ENCODE measurements around the gene MRAS. TPM values are rescaled to one million over a fixed set of nuclear protein-coding genes. Genes with fewer than 3 reads are reported as not detected.
A peak's percentile ranks its signal among the peaks of the same experiment; 100 is the strongest.

The MRAS gene
- polyA plus RNA-seq, 4 donors, result 0.45 to 10.1 (median 3.6) TPM

- FAIRE-seq, result no peak
Measured at GRCh38 chr3:138381950-138382715, 33.8 kb downstream of the MRAS start.

GRCh38 chr3:138383715-138384465 lies 35.5 kb downstream of the MRAS start:
- Histone ChIP-seq H3K9me3 (ENCODE audit: control insufficient read depth in 2 of 2, insufficient read depth in 1 of 2, low read depth in 1 of 2, low read length in 1 of 2) (peaks cover 0 to 3% of the 10 kb centered on the region in 2 donors), H3K27me3 (ENCODE audit: control insufficient read depth in 3 of 3, insufficient read depth in 3 of 3, low read length in 3 of 3) (no peaks in the 10 kb centered on the region), H3K4me1 (ENCODE audit: control insufficient read depth in 3 of 3, insufficient read depth in 2 of 3, low read depth in 1 of 3, low read length in 2 of 3) (no peaks in the 10 kb centered on the region), H3K27ac (ENCODE audit: low read depth in 1 of 3, low read length in 2 of 3) (no peak overlapping the region), H3K36me3 (ENCODE audit: control insufficient read depth in 3 of 3, insufficient read depth in 2 of 3, low read depth in 1 of 3, low read length in 3 of 3) (no peaks in the 10 kb centered on the region), H3K4me3 (ENCODE audit: low read depth in 1 of 3, low read length in 3 of 3) (no peak overlapping the region)
- FAIRE-seq, result no peak
- WGBS, 3 donors, result 82 to 89% (median 87%) methylated on average over 10 of the region's 10 CpGs
- no peak for DNase-seq

More at GRCh38 chr3:138381950-138382715, 33.8 kb downstream of the MRAS start:
- no peaks in the 10 kb centered on the region for H3K27me3 ChIP-seq (ENCODE audit: control insufficient read depth in 3 of 3, insufficient read depth in 3 of 3, low read length in 3 of 3)
- H3K9me3 ChIP-seq (ENCODE audit: control insufficient read depth in 2 of 2, insufficient read depth in 1 of 2, low read depth in 1 of 2, low read length in 1 of 2), result peaks cover 0 to 3% of the 10 kb centered on the region in 2 donors
- H3K27ac ChIP-seq (ENCODE audit: low read depth in 1 of 3, low read length in 2 of 3), result peak overlapping the region in 1 of 3 donors; percentile 56
- peak in 1 of 2 donors; percentile 10 for DNase-seq
- no peak overlapping the region for H3K4me3 ChIP-seq (ENCODE audit: low read depth in 1 of 3, low read length in 3 of 3)
- no peaks in the 10 kb centered on the region for H3K4me1 ChIP-seq (ENCODE audit: control insufficient read depth in 3 of 3, insufficient read depth in 2 of 3, low read depth in 1 of 3, low read length in 2 of 3)
- WGBS, 3 donors, result 86 to 93% (median 86%) methylated on average over 3 of the region's 3 CpGs
- H3K36me3 ChIP-seq (ENCODE audit: control insufficient read depth in 3 of 3, insufficient read depth in 2 of 3, low read depth in 1 of 3, low read length in 3 of 3), result peaks cover 0 to 3% (median 0%) of the 10 kb centered on the region in 3 donors

- no peak overlapping the region for H3K27ac ChIP-seq (ENCODE audit: low read depth in 1 of 3, low read length in 2 of 3)
- H3K4me1 ChIP-seq (ENCODE audit: control insufficient read depth in 3 of 3, insufficient read depth in 2 of 3, low read depth in 1 of 3, low read length in 2 of 3), result no peaks in the 10 kb centered on the region
- FAIRE-seq, result no peak
- no peaks in the 10 kb centered on the region for H3K9me3 ChIP-seq (ENCODE audit: control insufficient read depth in 2 of 2, insufficient read depth in 1 of 2, low read depth in 1 of 2, low read length in 1 of 2)
- H3K4me3 ChIP-seq (ENCODE audit: low read depth in 1 of 3, low read length in 3 of 3), result no peak overlapping the region
- DNase-seq, result no peak
- no peaks in the 10 kb centered on the region for H3K27me3 ChIP-seq (ENCODE audit: control insufficient read depth in 3 of 3, insufficient read depth in 3 of 3, low read length in 3 of 3)
- WGBS, 3 donors, result 88 to 90% (median 88%) methylated on average over 3 of the region's 3 CpGs
- no peaks in the 10 kb centered on the region for H3K36me3 ChIP-seq (ENCODE audit: control insufficient read depth in 3 of 3, insufficient read depth in 2 of 3, low read depth in 1 of 3, low read length in 3 of 3)
Measured at GRCh38 chr3:138384531-138384930, 36.2 kb downstream of the MRAS start.

- DNase-seq (no peak), FAIRE-seq (no peak)
- Histone ChIP-seq H3K27ac (ENCODE audit: low read depth in 1 of 3, low read length in 2 of 3) (no peak overlapping the region), H3K4me1 (ENCODE audit: control insufficient read depth in 3 of 3, insufficient read depth in 2 of 3, low read depth in 1 of 3, low read length in 2 of 3) (no peaks in the 10 kb centered on the region), H3K9me3 (ENCODE audit: control insufficient read depth in 2 of 2, insufficient read depth in 1 of 2, low read depth in 1 of 2, low read length in 1 of 2) (no peaks in the 10 kb centered on the region), H3K27me3 (ENCODE audit: control insufficient read depth in 3 of 3, insufficient read depth in 3 of 3, low read length in 3 of 3) (no peaks in the 10 kb centered on the region), H3K36me3 (ENCODE audit: control insufficient read depth in 3 of 3, insufficient read depth in 2 of 3, low read depth in 1 of 3, low read length in 3 of 3) (no peaks in the 10 kb centered on the region), H3K4me3 (ENCODE audit: low read depth in 1 of 3, low read length in 3 of 3) (no peak overlapping the region)
- 83 to 90% (median 89%) methylated on average over 5 of the region's 5 CpGs for WGBS, 3 donors
Measured at GRCh38 chr3:138384976-138385375, 36.6 kb downstream of the MRAS start.

GRCh38 chr3:138389144-138389601 lies 40.8 kb downstream of the MRAS start:
- 80 to 92% (median 91%) methylated on average over 6 of the region's 6 CpGs for WGBS, 3 donors
- H3K36me3 ChIP-seq (ENCODE audit: control insufficient read depth in 3 of 3, insufficient read depth in 2 of 3, low read depth in 1 of 3, low read length in 3 of 3), result no peaks in the 10 kb centered on the region
- DNase-seq (no peak), FAIRE-seq (no peak)
- H3K4me1 ChIP-seq (ENCODE audit: control insufficient read depth in 3 of 3, insufficient read depth in 2 of 3, low read depth in 1 of 3, low read length in 2 of 3), result no peaks in the 10 kb centered on the region
- H3K9me3 ChIP-seq (ENCODE audit: control insufficient read depth in 2 of 2, insufficient read depth in 1 of 2, low read depth in 1 of 2, low read length in 1 of 2), result no peaks in the 10 kb centered on the region
- H3K27ac ChIP-seq (ENCODE audit: low read depth in 1 of 3, low read length in 2 of 3), result no peak overlapping the region
- H3K27me3 ChIP-seq (ENCODE audit: control insufficient read depth in 3 of 3, insufficient read depth in 3 of 3, low read length in 3 of 3), result no peaks in the 10 kb centered on the region
- no peak overlapping the region for H3K4me3 ChIP-seq (ENCODE audit: low read depth in 1 of 3, low read length in 3 of 3)

DNA sequence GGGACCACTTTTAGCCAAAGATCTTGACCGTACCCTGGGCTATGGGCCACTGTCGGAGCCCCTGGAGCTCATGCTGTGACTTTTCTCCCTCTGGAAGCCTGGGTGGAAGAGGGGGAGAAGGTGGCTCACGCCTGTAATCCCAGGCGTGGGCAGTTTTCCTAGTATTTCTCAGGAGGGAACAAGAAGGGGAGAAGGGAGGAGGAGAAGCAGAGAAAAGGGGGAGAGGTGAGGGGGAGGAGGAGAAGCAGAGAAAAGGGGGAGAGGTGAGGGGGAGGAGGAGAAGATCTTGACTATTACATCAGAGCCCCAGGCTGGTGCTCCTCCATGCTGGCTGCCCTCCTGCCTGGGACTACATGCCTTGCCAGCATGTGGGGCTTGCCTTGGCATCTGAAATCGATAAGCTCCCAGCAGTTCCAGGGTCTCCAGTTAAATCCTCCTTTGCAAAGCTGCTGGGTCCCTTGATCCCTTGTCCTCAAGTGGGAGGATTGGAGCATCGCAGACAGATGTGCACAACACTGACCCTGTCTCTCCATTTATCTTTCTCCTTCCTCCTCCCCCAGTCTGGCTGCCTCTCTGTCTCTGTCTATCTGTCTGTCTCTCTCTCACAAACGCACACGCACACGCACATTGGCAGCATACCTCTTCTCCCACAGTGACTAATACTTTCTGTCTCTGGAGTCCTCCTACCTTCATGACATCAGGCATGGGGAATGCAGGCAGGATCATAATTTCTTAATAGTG lies 41.6 kb downstream of the MRAS start:
- Histone ChIP-seq H3K9me3 (ENCODE audit: control insufficient read depth in 2 of 2, insufficient read depth in 1 of 2, low read depth in 1 of 2, low read length in 1 of 2) (no peaks in the 10 kb centered on the region), H3K36me3 (ENCODE audit: control insufficient read depth in 3 of 3, insufficient read depth in 2 of 3, low read depth in 1 of 3, low read length in 3 of 3) (no peaks in the 10 kb centered on the region), H3K27me3 (ENCODE audit: control insufficient read depth in 3 of 3, insufficient read depth in 3 of 3, low read length in 3 of 3) (no peaks in the 10 kb centered on the region), H3K4me1 (ENCODE audit: control insufficient read depth in 3 of 3, insufficient read depth in 2 of 3, low read depth in 1 of 3, low read length in 2 of 3) (no peaks in the 10 kb centered on the region), H3K4me3 (ENCODE audit: low read depth in 1 of 3, low read length in 3 of 3) (no peak overlapping the region), H3K27ac (ENCODE audit: low read depth in 1 of 3, low read length in 2 of 3) (no peak overlapping the region)
- FAIRE-seq (no peak), DNase-seq (no peak)
- WGBS, 3 donors, result 73 to 78% (median 75%) methylated on average over 9 of the region's 9 CpGs

DNA sequence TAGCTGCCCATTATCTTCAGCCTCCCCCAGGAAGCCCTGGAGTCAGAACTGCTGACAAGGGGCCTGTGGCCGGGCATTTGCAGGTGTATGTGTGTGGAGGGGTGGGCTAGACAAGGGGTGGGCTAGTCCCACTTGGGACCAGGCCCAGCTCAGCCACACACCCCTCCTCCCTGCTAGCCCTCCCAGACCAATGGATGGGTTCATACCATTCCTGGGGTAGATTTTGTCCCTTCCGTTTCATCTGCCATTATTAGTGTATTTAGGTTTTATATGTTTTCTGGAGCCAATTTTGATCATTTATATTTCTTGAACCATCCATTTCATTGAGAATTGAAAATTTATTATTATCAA lies 42.2 kb downstream of the MRAS start:
- 84 to 92% (median 85%) methylated on average over 2 of the region's 2 CpGs for WGBS, 3 donors
- DNase-seq (no peak), FAIRE-seq (no peak)
- Histone ChIP-seq H3K4me3 (ENCODE audit: low read depth in 1 of 3, low read length in 3 of 3) (no peak overlapping the region), H3K27me3 (ENCODE audit: control insufficient read depth in 3 of 3, insufficient read depth in 3 of 3, low read length in 3 of 3) (no peaks in the 10 kb centered on the region), H3K27ac (ENCODE audit: low read depth in 1 of 3, low read length in 2 of 3) (no peak overlapping the region), H3K36me3 (ENCODE audit: control insufficient read depth in 3 of 3, insufficient read depth in 2 of 3, low read depth in 1 of 3, low read length in 3 of 3) (no peaks in the 10 kb centered on the region), H3K4me1 (ENCODE audit: control insufficient read depth in 3 of 3, insufficient read depth in 2 of 3, low read depth in 1 of 3, low read length in 2 of 3) (no peaks in the 10 kb centered on the region), H3K9me3 (ENCODE audit: control insufficient read depth in 2 of 2, insufficient read depth in 1 of 2, low read depth in 1 of 2, low read length in 1 of 2) (no peaks in the 10 kb centered on the region)

DNA sequence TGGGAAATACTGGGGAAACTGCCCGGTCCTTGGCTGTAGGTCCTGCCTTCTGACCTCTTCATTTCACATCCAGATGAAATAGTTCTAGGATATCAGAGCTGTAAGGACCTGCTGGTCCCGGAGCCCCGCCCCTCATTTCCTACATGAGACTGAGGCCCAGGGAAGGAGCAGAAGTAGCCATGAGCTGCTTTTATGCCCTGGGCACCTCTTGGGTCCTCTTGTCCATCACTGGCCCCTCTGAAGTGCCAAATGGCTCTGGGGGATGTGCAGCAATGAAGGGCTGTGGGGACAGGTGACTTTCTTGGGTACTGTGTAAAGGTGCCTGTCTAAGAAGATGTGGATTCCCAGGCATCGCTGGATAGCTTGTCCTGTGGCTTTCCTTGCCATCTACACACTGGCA lies 45.8 kb downstream of the MRAS start:
- no peaks in the 10 kb centered on the region for H3K27me3 ChIP-seq (ENCODE audit: control insufficient read depth in 3 of 3, insufficient read depth in 3 of 3, low read length in 3 of 3)
- H3K9me3 ChIP-seq (ENCODE audit: control insufficient read depth in 2 of 2, insufficient read depth in 1 of 2, low read depth in 1 of 2, low read length in 1 of 2), result no peaks in the 10 kb centered on the region
- FAIRE-seq (no peak), DNase-seq (no peak)
- H3K27ac ChIP-seq (ENCODE audit: low read depth in 1 of 3, low read length in 2 of 3), result no peak overlapping the region
- H3K4me3 ChIP-seq (ENCODE audit: low read depth in 1 of 3, low read length in 3 of 3), result no peak overlapping the region
- no peaks in the 10 kb centered on the region for H3K36me3 ChIP-seq (ENCODE audit: control insufficient read depth in 3 of 3, insufficient read depth in 2 of 3, low read depth in 1 of 3, low read length in 3 of 3)
- WGBS, 3 donors, result 84 to 92% (median 89%) methylated on average over 4 of the region's 4 CpGs
- no peaks in the 10 kb centered on the region for H3K4me1 ChIP-seq (ENCODE audit: control insufficient read depth in 3 of 3, insufficient read depth in 2 of 3, low read depth in 1 of 3, low read length in 2 of 3)

All from small intestine (tissue), 7 donors.